HL-60 (cell line): ENCODE results near the gene PHIP.

ENCODE experiments used
- CTCF ChIP-seq: IDR thresholded peaks from one replicate; pipeline ENCODE4 v1.5.1; 2011; ENCODE audit warnings: low read length, control low read depth, inconsistent platforms; ENCODE audit not compliant: insufficient read depth
- POLR2AphosphoS5 ChIP-seq: IDR thresholded peaks from 2 replicates; pipeline ENCODE4 v1.6.1; 2012; ENCODE audit warnings: low read depth
- REST ChIP-seq: IDR thresholded peaks from 2 replicates; pipeline ENCODE4 v1.6.1; 2012; ENCODE audit warnings: low read depth; ENCODE audit not compliant: insufficient replicate concordance

GRCh38 chr6:78952362-78952761 lies 125.7 kb downstream of the PHIP start:
- no peak for TF ChIP-seq POLR2AphosphoS5
- TF ChIP-seq CTCF = no peak
- no peak for TF ChIP-seq REST
